HUES6 (cell line): ENCODE results near the gene VAMP5.
"Not testable (repeated sequence)": the region's sequence is repeated elsewhere in the genome, so short reads cannot be mapped to it uniquely, and the experiment has no call there.

ENCODE experiments used
- H3K27ac ChIP-seq: 2 replicates; pipeline ENCODE4 v1.7.0; 2013; ENCODE audit warnings: low read depth, mild to moderate bottlenecking, low read length, inconsistent platforms
- H3K27me3 ChIP-seq: 2 replicates; pipeline ENCODE4 v1.6.1; 2013; ENCODE audit warnings: low read length; ENCODE audit not compliant: control insufficient read depth, insufficient read depth
- H3K36me3 ChIP-seq: 2 replicates; pipeline ENCODE4 v1.6.1; 2013; ENCODE audit warnings: low read length; ENCODE audit not compliant: control insufficient read depth, insufficient read depth
- H3K4me1 ChIP-seq: 2 replicates; pipeline ENCODE4 v1.6.1; 2013; ENCODE audit warnings: low read length; ENCODE audit not compliant: control insufficient read depth, insufficient read depth
- H3K4me3 ChIP-seq: 2 replicates; pipeline ENCODE4 v1.5.1; 2013; ENCODE audit warnings: low read depth, low read length
- H3K9ac ChIP-seq: one replicate; pipeline ENCODE4 v1.6.1; 2013; ENCODE audit warnings: mild to moderate bottlenecking, low read length
- H3K9me3 ChIP-seq: 2 replicates; pipeline ENCODE4 v1.6.1; 2013; ENCODE audit warnings: low read depth, low read length; ENCODE audit not compliant: control insufficient read depth, insufficient read depth

The VAMP5 gene

GRCh38 chr2:85585781-85586105 is 1.5 kb downstream of the VAMP5 start:
- peaks cover 17% of the 10 kb centered on the region; the same call in 1 of the 2 replicates for H3K27me3 ChIP-seq
- no peaks in the 10 kb centered on the region for H3K9me3 ChIP-seq
- no peak overlapping the region for H3K9ac ChIP-seq
- no peak overlapping the region for H3K27ac ChIP-seq
- H3K4me3 ChIP-seq, result no peak overlapping the region
- peaks cover 16% of the 10 kb centered on the region for H3K4me1 ChIP-seq
- peaks cover 13% of the 10 kb centered on the region for H3K36me3 ChIP-seq

GRCh38 chr2:85588236-85588635 is 4.0 kb downstream of the VAMP5 start:
- Histone ChIP-seq H3K27ac (no peak overlapping the region), H3K9me3 (no peaks in the 10 kb centered on the region), H3K36me3 (no peaks in the 10 kb centered on the region; the same call in 1 of the 2 replicates), H3K4me1 (peaks cover 16% of the 10 kb centered on the region), H3K9ac (no peak overlapping the region), H3K4me3 (no peak overlapping the region), H3K27me3 (peaks cover 17% of the 10 kb centered on the region; the same call in 1 of the 2 replicates)

- Histone ChIP-seq H3K36me3 (no peaks in the 10 kb centered on the region; the same call in 1 of the 2 replicates), H3K4me3 (no peak overlapping the region), H3K4me1 (peaks cover 16% of the 10 kb centered on the region), H3K9ac (no peak overlapping the region), H3K27me3 (peaks cover 16% of the 10 kb centered on the region; the same call in 1 of the 2 replicates), H3K27ac (no peak overlapping the region), H3K9me3 (no peaks in the 10 kb centered on the region)
These were observed 4.4 kb downstream of the VAMP5 start for GRCh38 chr2:85588645-85589044.

- Histone ChIP-seq H3K36me3 (no peaks in the 10 kb centered on the region), H3K27me3 (peaks cover 10% of the 10 kb centered on the region; the same call in 1 of the 2 replicates), H3K4me3 (no peak overlapping the region), H3K4me1 (peaks cover 16% of the 10 kb centered on the region), H3K9ac (no peak overlapping the region), H3K9me3 (no peaks in the 10 kb centered on the region), H3K27ac (no peak overlapping the region)
These were observed 5.0 kb downstream of the VAMP5 start for GRCh38 chr2:85589181-85589580.

GRCh38 chr2:85589982-85590791 is 6.0 kb downstream of the VAMP5 start:
- Histone ChIP-seq H3K4me3 (no peak overlapping the region), H3K36me3 (no peaks in the 10 kb centered on the region), H3K9ac (no peak overlapping the region), H3K4me1 (peaks cover 8% of the 10 kb centered on the region), H3K27me3 (peaks cover 1% of the 10 kb centered on the region; the same call in 1 of the 2 replicates), H3K9me3 (no peaks in the 10 kb centered on the region), H3K27ac (no peak overlapping the region)

- Histone ChIP-seq H3K4me3 (no peak overlapping the region), H3K27me3 (no peaks in the 10 kb centered on the region; the same call in 1 of the 2 replicates), H3K9me3 (no peaks in the 10 kb centered on the region), H3K27ac (no peak overlapping the region), H3K4me1 (peaks cover under 1% of the 10 kb centered on the region; the same call in 1 of the 2 replicates), H3K36me3 (no peaks in the 10 kb centered on the region), H3K9ac (no peak overlapping the region)
These were observed 6.7 kb downstream of the VAMP5 start for GRCh38 chr2:85590950-85591349.

- Histone ChIP-seq H3K27ac (no peak overlapping the region), H3K36me3 (peaks cover under 1% of the 10 kb centered on the region), H3K4me1 (no peaks in the 10 kb centered on the region; the same call in 1 of the 2 replicates), H3K4me3 (no peak overlapping the region), H3K27me3 (no peaks in the 10 kb centered on the region), H3K9me3 (no peaks in the 10 kb centered on the region), H3K9ac (no peak overlapping the region)
These were observed 7.3 kb downstream of the VAMP5 start for GRCh38 chr2:85591563-85591962.

- not testable (repeated sequence) for H3K27me3 ChIP-seq, H3K36me3 ChIP-seq, H3K9me3 ChIP-seq, H3K4me1 ChIP-seq, H3K27ac ChIP-seq, H3K9ac ChIP-seq, H3K4me3 ChIP-seq
These were observed 8.1 kb downstream of the VAMP5 start for GRCh38 chr2:85592299-85592698.

- H3K27me3 ChIP-seq, result no peaks in the 10 kb centered on the region
- no peak overlapping the region for H3K27ac ChIP-seq
- H3K4me3 ChIP-seq, result no peak overlapping the region
- H3K9ac ChIP-seq, result peak overlapping the region; percentile 9
- no peaks in the 10 kb centered on the region for H3K9me3 ChIP-seq
- no peaks in the 10 kb centered on the region; the same call in 1 of the 2 replicates for H3K4me1 ChIP-seq
- H3K36me3 ChIP-seq, result peaks cover 12% of the 10 kb centered on the region
These were observed 8.8 kb downstream of the VAMP5 start for GRCh38 chr2:85593023-85593422.

GRCh38 chr2:85594715-85595300 is 10.6 kb downstream of the VAMP5 start:
- peak overlapping the region; percentile 33; the same call in 1 of the 2 replicates for H3K27ac ChIP-seq
- peak overlapping the region; percentile 87 for H3K9ac ChIP-seq
- H3K4me3 ChIP-seq, result peak overlapping the region; percentile 95
- H3K9me3 ChIP-seq, result no peaks in the 10 kb centered on the region
- H3K27me3 ChIP-seq, result no peaks in the 10 kb centered on the region
- no peaks in the 10 kb centered on the region; the same call in 1 of the 2 replicates for H3K4me1 ChIP-seq
- peaks cover 25% of the 10 kb centered on the region for H3K36me3 ChIP-seq
